ENCODE results near the gene FYN.

The FYN gene

DNA sequence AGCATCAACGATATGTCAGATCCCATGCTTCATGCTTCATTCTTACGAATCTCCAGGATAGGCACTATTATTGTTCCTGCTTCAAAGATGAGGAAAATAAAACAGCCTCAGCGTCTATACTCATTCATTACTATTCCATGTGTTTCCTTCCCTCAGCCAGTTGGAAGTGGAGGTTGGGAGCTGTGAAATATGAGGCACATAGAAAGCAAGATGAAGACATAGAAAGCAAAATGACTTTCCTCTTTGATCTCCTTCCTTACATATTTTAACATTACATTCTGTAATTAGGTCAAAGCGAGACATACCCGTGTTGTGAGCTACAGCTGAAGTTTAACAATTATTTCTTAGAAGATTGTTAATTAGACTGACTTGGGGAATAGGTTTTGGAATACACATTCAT, 125.4 kb downstream of the FYN start:
- Histone ChIP-seq H3K79me2 (ENCODE audit: control insufficient read depth, low read length) (no peaks in the 10 kb centered on the region), H3K9me2 (replicated peaks; ENCODE audit: control insufficient read depth, low read length) (no peaks in the 10 kb centered on the region), H3K27me3 (ENCODE audit: control insufficient read depth, low read length) (no peaks in the 10 kb centered on the region), H3F3A (ENCODE audit: control insufficient read depth, insufficient read depth) (no peaks in the 10 kb centered on the region), H3K27ac (ENCODE audit: low read depth, low read length) (no peak overlapping the region), H3K4me1 (ENCODE audit: control insufficient read depth, low read length) (peaks cover 27% of the 10 kb centered on the region), H4K20me1 (ENCODE audit: control insufficient read depth, insufficient read depth, low read depth, low read length) (no peaks in the 10 kb centered on the region), H3K9me3 (ENCODE audit: control insufficient read depth, insufficient read depth, low read length) (no peaks in the 10 kb centered on the region), H3K4me3 (ENCODE audit: low read length) (no peak overlapping the region), H3K36me3 (ENCODE audit: control insufficient read depth, low read length) (no peaks in the 10 kb centered on the region), H3K4me2 (ENCODE audit: low read length) (no peak overlapping the region)
- TF ChIP-seq EZH2phosphoT487 (IDR thresholded peaks at IDR 0.05; ENCODE audit: borderline replicate concordance, low read length) = no peak
- TF ChIP-seq, protein P1, sequence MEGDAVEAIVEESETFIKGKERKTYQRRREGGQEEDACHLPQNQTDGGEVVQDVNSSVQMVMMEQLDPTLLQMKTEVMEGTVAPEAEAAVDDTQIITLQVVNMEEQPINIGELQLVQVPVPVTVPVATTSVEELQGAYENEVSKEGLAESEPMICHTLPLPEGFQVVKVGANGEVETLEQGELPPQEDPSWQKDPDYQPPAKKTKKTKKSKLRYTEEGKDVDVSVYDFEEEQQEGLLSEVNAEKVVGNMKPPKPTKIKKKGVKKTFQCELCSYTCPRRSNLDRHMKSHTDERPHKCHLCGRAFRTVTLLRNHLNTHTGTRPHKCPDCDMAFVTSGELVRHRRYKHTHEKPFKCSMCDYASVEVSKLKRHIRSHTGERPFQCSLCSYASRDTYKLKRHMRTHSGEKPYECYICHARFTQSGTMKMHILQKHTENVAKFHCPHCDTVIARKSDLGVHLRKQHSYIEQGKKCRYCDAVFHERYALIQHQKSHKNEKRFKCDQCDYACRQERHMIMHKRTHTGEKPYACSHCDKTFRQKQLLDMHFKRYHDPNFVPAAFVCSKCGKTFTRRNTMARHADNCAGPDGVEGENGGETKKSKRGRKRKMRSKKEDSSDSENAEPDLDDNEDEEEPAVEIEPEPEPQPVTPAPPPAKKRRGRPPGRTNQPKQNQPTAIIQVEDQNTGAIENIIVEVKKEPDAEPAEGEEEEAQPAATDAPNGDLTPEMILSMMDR (IDR thresholded peaks at IDR 0.05; ENCODE audit: low read depth, low read length, poor library complexity, severe bottlenecking) = no peak

DNA sequence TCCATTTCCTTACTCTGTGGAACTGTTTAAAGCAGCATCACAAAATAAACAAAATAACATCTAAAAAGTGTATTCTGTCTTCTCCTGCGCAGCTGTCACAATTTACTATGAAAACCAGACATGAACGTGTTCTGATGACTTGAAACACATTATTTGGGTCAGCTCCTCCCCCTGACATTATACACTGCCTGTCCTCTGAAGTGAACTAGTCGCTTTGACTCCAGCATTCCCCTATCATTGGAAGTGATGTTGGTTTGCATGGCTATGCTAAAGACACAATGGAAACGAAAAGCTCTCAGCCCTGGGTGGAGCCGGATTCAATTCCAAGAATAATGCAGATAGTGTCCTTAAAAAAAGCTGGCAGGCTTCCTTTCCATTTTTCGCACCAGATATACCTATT, 125.9 kb downstream of the FYN start:
- H3K4me1 ChIP-seq (ENCODE audit: control insufficient read depth, low read length) = peaks cover 27% of the 10 kb centered on the region
- H3K27me3 ChIP-seq (ENCODE audit: control insufficient read depth, low read length) = no peaks in the 10 kb centered on the region

DNA sequence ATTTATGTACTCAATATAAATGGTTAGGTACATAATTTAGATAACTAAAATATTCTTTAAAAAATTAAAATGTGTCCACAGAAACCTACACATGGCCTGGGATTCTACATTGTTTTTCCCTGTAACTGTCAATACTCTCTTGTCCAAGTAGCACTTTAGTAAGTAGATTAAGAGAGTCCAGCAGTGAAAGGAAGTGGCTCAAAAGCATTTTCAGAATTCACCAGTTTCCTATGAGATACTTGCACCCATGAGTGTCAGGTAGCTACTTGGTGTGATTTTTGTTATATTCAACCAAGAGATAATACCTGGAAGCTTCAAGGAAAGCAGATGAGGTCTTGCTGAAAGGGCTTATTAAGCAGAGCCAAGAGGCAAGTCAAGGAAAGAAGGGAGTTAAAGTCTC, 126.3 kb downstream of the FYN start:
- Histone ChIP-seq H3K27ac (ENCODE audit: low read depth, low read length) (no peak overlapping the region), H3K9me2 (replicated peaks; ENCODE audit: control insufficient read depth, low read length) (no peaks in the 10 kb centered on the region), H3K4me3 (ENCODE audit: low read length) (no peak overlapping the region), H3K36me3 (ENCODE audit: control insufficient read depth, low read length) (no peaks in the 10 kb centered on the region), H4K20me1 (ENCODE audit: control insufficient read depth, insufficient read depth, low read depth, low read length) (no peaks in the 10 kb centered on the region), H3K79me2 (ENCODE audit: control insufficient read depth, low read length) (no peaks in the 10 kb centered on the region), H3K4me2 (ENCODE audit: low read length) (no peak overlapping the region), H3K4me1 (ENCODE audit: control insufficient read depth, low read length) (peaks cover 27% of the 10 kb centered on the region), H3K9me3 (ENCODE audit: control insufficient read depth, insufficient read depth, low read length) (no peaks in the 10 kb centered on the region), H3K27me3 (ENCODE audit: control insufficient read depth, low read length) (no peaks in the 10 kb centered on the region), H3F3A (ENCODE audit: control insufficient read depth, insufficient read depth) (no peaks in the 10 kb centered on the region)
- TF ChIP-seq, protein P1 (IDR thresholded peaks at IDR 0.05; ENCODE audit: low read depth, low read length, poor library complexity, severe bottlenecking) = no peak
- TF ChIP-seq EZH2phosphoT487 (IDR thresholded peaks at IDR 0.05; ENCODE audit: borderline replicate concordance, low read length) = no peak

More for the DNA sequence above, 125.9 kb downstream of the FYN start:
- no peaks in the 10 kb centered on the region for H3F3A ChIP-seq (ENCODE audit: control insufficient read depth, insufficient read depth)
- H3K79me2 ChIP-seq (ENCODE audit: control insufficient read depth, low read length) = no peaks in the 10 kb centered on the region
- no peak overlapping the region for H3K4me2 ChIP-seq (ENCODE audit: low read length)
- no peaks in the 10 kb centered on the region for H4K20me1 ChIP-seq (ENCODE audit: control insufficient read depth, insufficient read depth, low read depth, low read length)
- no peak overlapping the region for H3K4me3 ChIP-seq (ENCODE audit: low read length)
- H3K9me2 ChIP-seq (replicated peaks; ENCODE audit: control insufficient read depth, low read length) = no peaks in the 10 kb centered on the region
- H3K36me3 ChIP-seq (ENCODE audit: control insufficient read depth, low read length) = no peaks in the 10 kb centered on the region
- no peak for TF ChIP-seq EZH2phosphoT487 (IDR thresholded peaks at IDR 0.05; ENCODE audit: borderline replicate concordance, low read length)
- TF ChIP-seq, protein P1 (IDR thresholded peaks at IDR 0.05; ENCODE audit: low read depth, low read length, poor library complexity, severe bottlenecking) = no peak
- no peaks in the 10 kb centered on the region for H3K9me3 ChIP-seq (ENCODE audit: control insufficient read depth, insufficient read depth, low read length)
- H3K27ac ChIP-seq (ENCODE audit: low read depth, low read length) = no peak overlapping the region

DNA sequence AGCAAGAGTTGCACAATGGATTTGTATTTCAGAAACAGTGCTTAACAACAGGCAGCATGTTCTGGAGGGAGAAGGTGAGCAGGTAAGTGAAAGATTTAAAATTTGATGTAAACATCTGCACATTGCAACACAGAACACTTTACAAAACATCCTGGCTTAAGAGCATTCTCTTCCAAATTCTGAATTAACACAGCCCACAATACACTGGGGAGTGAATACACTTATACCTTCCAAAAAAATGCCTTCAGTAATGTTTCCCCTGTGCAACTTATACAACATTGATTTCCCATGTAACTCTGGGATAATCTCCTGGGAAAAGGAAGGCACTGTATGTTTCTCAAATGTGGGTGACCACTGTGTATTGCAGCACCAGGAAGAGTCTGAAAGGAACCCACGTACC, 127.6 kb downstream of the FYN start:
- no peaks in the 10 kb centered on the region for H3K9me2 ChIP-seq (replicated peaks; ENCODE audit: control insufficient read depth, low read length)
- H3K36me3 ChIP-seq (ENCODE audit: control insufficient read depth, low read length) = no peaks in the 10 kb centered on the region
- peaks cover 16% of the 10 kb centered on the region for H3K4me1 ChIP-seq (ENCODE audit: control insufficient read depth, low read length)
- no peak for TF ChIP-seq EZH2phosphoT487 (IDR thresholded peaks at IDR 0.05; ENCODE audit: borderline replicate concordance, low read length)
- TF ChIP-seq, protein P1 (IDR thresholded peaks at IDR 0.05; ENCODE audit: low read depth, low read length, poor library complexity, severe bottlenecking) = no peak
- H3K4me2 ChIP-seq (ENCODE audit: low read length) = no peak overlapping the region
- H3K27me3 ChIP-seq (ENCODE audit: control insufficient read depth, low read length) = no peaks in the 10 kb centered on the region
- no peaks in the 10 kb centered on the region for H3K9me3 ChIP-seq (ENCODE audit: control insufficient read depth, insufficient read depth, low read length)
- H4K20me1 ChIP-seq (ENCODE audit: control insufficient read depth, insufficient read depth, low read depth, low read length) = no peaks in the 10 kb centered on the region
- no peak overlapping the region for H3K27ac ChIP-seq (ENCODE audit: low read depth, low read length)
- H3F3A ChIP-seq (ENCODE audit: control insufficient read depth, insufficient read depth) = no peaks in the 10 kb centered on the region
- no peak overlapping the region for H3K4me3 ChIP-seq (ENCODE audit: low read length)
- H3K79me2 ChIP-seq (ENCODE audit: control insufficient read depth, low read length) = no peaks in the 10 kb centered on the region

Measured in DOHH2 (cell line).